Mesothelial cell of epicardium (in vitro differentiated cells): ENCODE measurements around the gene PLEKHA6. TPM values are rescaled to one million over a fixed set of nuclear protein-coding genes. Genes with fewer than 3 reads are reported as not detected.
A peak's percentile ranks its signal among the peaks of the same experiment; 100 is the strongest.

ENCODE experiments used
- DNase-seq, 2 experiments: peaks; one replicate each; pipeline ENCODE4 v3.0.0; 2021; ENCODE audit warnings: low spot score in 2 of 2; ENCODE audit not compliant: unreplicated experiment in 2 of 2
- H3K27ac Mint-ChIP-seq: 2 replicates; pipeline ENCODE4 v1.8.0; 2021; ENCODE audit warnings: mixed read lengths
- H3K27me3 Mint-ChIP-seq: 2 replicates; pipeline ENCODE4 v1.8.0; 2021; ENCODE audit warnings: low read depth, mixed read lengths
- H3K36me3 Mint-ChIP-seq: 2 replicates; pipeline ENCODE4 v1.8.0; 2021; ENCODE audit warnings: mixed read lengths
- H3K4me1 Mint-ChIP-seq: 2 replicates; pipeline ENCODE4 v1.8.0; 2021; ENCODE audit warnings: mixed read lengths
- H3K4me3 Mint-ChIP-seq: 2 replicates; pipeline ENCODE4 v1.8.0; 2021; ENCODE audit warnings: mild to moderate bottlenecking, moderate library complexity, mixed read lengths
- H3K9me3 Mint-ChIP-seq: 2 replicates; pipeline ENCODE4 v1.8.0; 2021; ENCODE audit warnings: mixed read lengths
- total RNA-seq: library from RNA; stranded (reverse); gene quantifications from 3 replicates; pipeline ENCODE4 v1.2.1, GENCODE V29; 2021
- TF ChIP-seq, protein P1 (sequence below): fragments of 200-600 bp; sonication (generic); IDR thresholded peaks from one replicate; pipeline ENCODE4 v1.5.0; 2021; ENCODE audit warnings: antibody characterized with exemption; ENCODE audit not compliant: unreplicated experiment

PLEKHA6 gene
- total RNA-seq, 1 donor from 2014 or later, result 29.7 TPM

DNA sequence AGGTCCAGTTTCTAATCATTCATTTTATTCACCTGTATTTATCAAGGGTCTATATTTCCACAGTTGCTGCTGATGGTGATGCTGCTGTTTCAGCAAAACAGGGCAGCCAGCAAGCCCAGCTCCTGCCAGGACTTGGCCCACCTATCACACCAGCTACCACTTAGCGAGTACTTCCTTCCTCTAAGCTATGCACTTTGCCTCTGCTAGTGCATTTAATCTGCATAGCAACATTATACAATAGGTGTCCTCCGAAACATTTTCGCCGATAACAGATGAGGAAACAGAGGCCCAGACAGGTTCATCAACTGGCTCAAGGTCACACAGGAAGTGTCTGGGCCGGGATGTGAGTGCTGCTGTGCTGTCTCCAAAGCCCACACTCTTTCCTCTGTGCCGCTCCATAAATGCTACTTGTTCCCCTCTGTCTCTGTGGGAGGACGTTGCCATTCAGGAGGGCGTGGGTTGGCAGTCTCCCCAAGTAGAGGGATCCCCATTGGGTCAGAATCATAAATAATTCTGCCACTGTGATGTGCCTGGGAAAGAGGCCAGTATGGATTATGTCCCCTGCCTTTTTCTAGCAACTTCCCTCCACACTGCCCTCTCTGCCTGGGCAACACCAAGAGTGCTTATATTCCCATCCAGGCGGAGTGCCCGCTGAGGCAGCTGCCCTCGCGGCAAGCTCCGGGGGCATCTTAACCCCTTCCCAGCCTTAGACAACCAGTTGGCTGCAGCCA is 9.4 kb upstream of the PLEKHA6 start:
- no peak overlapping the region for H3K4me3 Mint-ChIP-seq
- no peaks in the 10 kb centered on the region for H3K9me3 Mint-ChIP-seq
- H3K4me1 Mint-ChIP-seq, result no peaks in the 10 kb centered on the region
- H3K27me3 Mint-ChIP-seq, result peaks cover 27% of the 10 kb centered on the region
- DNase-seq, result no peak
- no peaks in the 10 kb centered on the region for H3K36me3 Mint-ChIP-seq
- H3K27ac Mint-ChIP-seq, result no peak overlapping the region
- TF ChIP-seq, protein P1, sequence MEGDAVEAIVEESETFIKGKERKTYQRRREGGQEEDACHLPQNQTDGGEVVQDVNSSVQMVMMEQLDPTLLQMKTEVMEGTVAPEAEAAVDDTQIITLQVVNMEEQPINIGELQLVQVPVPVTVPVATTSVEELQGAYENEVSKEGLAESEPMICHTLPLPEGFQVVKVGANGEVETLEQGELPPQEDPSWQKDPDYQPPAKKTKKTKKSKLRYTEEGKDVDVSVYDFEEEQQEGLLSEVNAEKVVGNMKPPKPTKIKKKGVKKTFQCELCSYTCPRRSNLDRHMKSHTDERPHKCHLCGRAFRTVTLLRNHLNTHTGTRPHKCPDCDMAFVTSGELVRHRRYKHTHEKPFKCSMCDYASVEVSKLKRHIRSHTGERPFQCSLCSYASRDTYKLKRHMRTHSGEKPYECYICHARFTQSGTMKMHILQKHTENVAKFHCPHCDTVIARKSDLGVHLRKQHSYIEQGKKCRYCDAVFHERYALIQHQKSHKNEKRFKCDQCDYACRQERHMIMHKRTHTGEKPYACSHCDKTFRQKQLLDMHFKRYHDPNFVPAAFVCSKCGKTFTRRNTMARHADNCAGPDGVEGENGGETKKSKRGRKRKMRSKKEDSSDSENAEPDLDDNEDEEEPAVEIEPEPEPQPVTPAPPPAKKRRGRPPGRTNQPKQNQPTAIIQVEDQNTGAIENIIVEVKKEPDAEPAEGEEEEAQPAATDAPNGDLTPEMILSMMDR, result no peak

DNA sequence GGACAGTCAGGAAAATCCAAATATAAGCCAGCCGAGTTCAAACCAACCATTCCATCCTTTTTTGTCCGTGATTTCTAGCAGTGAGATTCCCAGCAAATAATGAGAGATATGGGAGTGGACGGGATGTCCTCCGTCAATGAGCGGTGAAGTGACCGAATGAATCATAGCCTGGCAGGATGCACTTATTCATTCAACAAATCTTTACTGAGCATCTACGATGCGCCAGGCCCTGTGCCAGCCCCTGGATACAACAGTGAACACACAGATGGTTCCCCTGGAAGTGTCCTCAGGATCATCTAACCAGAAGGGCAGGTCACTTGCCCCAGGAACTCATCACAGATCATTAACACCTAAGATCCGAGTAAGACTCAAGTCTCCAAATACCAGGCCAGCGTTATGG is 8.2 kb upstream of the PLEKHA6 start:
- no peak overlapping the region for H3K4me3 Mint-ChIP-seq
- TF ChIP-seq, protein P1, result no peak
- DNase-seq, result no peak
- no peaks in the 10 kb centered on the region for H3K36me3 Mint-ChIP-seq
- no peaks in the 10 kb centered on the region for H3K9me3 Mint-ChIP-seq
- peaks cover 4% of the 10 kb centered on the region for H3K4me1 Mint-ChIP-seq
- H3K27ac Mint-ChIP-seq, result no peak overlapping the region
- H3K27me3 Mint-ChIP-seq, result peaks cover 27% of the 10 kb centered on the region

DNA sequence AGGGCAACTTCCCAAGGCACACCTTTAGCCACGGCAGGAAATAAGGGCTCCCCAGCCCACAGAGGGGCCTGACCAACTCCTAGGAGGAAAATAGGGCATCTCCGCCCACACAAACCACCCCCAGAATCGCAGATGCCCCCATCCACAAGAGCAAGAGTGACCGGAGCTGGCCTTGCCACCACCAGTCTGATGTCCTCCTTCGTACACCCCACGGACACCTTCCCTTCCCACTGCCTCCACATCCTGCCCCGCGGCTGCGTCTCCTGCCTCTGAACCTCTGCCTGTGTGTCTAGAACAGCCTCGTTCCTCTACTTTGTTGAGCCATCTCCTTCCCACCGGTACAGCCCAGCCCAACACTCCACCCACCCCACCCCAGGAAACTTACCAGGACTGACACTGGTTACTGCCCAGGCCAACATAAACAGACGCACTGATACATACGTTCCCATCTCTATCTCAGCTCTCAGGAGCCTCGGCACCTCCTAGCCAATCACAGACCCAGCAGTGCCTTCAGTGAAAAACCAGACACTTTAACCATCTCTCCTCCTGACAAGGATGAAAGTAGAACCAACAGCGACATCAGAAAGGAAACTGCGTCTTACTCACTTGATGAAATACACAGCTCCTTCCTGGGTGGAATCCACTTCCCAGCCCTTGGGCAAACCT is 7.6 kb upstream of the PLEKHA6 start:
- Mint-ChIP-seq H3K9me3 (no peaks in the 10 kb centered on the region), H3K4me1 (peaks cover 9% of the 10 kb centered on the region), H3K36me3 (no peaks in the 10 kb centered on the region), H3K27ac (no peak overlapping the region), H3K27me3 (peaks cover 22% of the 10 kb centered on the region), H3K4me3 (no peak overlapping the region)
- TF ChIP-seq, protein P1, result no peak
- no peak for DNase-seq

DNA sequence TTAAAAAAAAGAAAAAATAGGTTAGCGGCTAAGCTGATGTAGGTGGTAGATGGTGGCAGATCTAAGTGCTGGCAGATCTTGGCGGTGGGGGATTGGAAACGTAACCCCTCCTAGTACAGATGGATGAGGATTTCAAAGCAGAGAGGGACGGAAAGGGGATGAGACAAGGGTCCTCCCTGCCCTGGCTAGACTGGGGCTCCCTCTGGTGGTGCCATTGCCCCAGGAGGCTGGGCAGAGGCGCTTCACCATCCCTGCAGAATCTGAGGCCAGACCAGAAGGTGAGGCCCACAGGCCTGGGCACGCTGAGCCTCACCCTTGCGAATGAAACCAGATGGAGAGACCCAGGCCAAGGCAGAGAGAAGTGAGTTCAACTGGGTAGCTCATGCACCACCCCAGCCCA is 7.0 kb upstream of the PLEKHA6 start:
- Mint-ChIP-seq H3K4me1 (peaks cover 11% of the 10 kb centered on the region), H3K9me3 (no peaks in the 10 kb centered on the region), H3K4me3 (no peak overlapping the region), H3K36me3 (no peaks in the 10 kb centered on the region), H3K27me3 (peaks cover 17% of the 10 kb centered on the region), H3K27ac (no peak overlapping the region)
- TF ChIP-seq, protein P1, result no peak
- DNase-seq, result no peak

DNA sequence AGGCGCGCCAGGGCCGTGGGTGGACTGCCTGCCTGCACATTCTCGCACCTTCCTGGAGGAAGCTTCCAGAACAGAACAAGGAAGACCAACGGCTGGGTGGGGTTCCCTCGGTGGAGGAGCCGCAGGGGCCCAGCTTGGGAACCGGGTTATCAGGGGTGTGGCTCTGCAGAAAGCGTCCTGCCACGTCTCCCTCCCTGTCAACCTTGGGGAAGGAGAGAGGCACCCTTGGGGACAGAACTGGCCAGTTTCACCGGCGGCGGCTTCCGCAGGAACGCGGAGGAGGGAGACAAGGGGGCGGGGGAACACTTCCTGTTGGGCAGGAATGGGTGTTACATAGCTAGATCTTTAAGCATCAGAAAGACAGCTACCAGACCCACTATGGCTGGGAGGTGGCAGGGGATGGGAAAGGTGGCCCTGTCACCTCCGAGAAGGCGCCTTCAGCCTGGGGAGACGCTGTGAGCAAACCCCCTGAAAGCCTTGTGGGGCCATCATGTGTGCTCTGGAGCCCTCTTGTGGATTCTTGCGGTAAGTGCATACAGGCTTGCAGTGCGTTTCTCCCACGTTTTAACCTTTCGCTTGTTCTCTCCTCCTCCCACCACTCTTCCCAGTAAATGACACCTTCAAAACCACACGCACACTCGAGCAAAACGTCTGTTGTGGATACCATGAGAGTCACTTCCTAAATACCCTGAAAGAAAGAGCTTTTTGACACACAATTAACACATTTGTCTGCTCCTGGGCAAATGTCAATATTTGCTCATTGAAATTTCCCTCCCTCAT is 3.8 kb upstream of the PLEKHA6 start:
- peaks cover 8% of the 10 kb centered on the region for H3K27me3 Mint-ChIP-seq
- peak overlapping the region; percentile 64 for H3K4me3 Mint-ChIP-seq
- H3K9me3 Mint-ChIP-seq, result no peaks in the 10 kb centered on the region
- peak in 1 of 2 experiments; percentile 69 for DNase-seq
- no peaks in the 10 kb centered on the region for H3K36me3 Mint-ChIP-seq
- TF ChIP-seq, protein P1, result peak; percentile 86
- H3K27ac Mint-ChIP-seq, result peak overlapping the region; percentile 70
- H3K4me1 Mint-ChIP-seq, result peaks cover 41% of the 10 kb centered on the region
